ENCODE results near the gene SLC25A43. TPM values are rescaled to one million over a fixed set of nuclear protein-coding genes. Genes with fewer than 3 reads are reported as not detected.
"Not testable (repeated sequence)": the region's sequence is repeated elsewhere in the genome, so short reads cannot be mapped to it uniquely, and the experiment has no call there.

The SLC25A43 gene
- total RNA-seq, 1 donor from 2014 or later = 13.5 TPM

GRCh38 chrX:119423631-119424030 lies 24.5 kb downstream of the SLC25A43 start:
- no peaks in the 10 kb centered on the region for H3K4me1 ChIP-seq
- ATAC-seq (no peak), DNase-seq (no peak)
- H3K9me3 ChIP-seq = no peaks in the 10 kb centered on the region
- TF ChIP-seq, protein P1, sequence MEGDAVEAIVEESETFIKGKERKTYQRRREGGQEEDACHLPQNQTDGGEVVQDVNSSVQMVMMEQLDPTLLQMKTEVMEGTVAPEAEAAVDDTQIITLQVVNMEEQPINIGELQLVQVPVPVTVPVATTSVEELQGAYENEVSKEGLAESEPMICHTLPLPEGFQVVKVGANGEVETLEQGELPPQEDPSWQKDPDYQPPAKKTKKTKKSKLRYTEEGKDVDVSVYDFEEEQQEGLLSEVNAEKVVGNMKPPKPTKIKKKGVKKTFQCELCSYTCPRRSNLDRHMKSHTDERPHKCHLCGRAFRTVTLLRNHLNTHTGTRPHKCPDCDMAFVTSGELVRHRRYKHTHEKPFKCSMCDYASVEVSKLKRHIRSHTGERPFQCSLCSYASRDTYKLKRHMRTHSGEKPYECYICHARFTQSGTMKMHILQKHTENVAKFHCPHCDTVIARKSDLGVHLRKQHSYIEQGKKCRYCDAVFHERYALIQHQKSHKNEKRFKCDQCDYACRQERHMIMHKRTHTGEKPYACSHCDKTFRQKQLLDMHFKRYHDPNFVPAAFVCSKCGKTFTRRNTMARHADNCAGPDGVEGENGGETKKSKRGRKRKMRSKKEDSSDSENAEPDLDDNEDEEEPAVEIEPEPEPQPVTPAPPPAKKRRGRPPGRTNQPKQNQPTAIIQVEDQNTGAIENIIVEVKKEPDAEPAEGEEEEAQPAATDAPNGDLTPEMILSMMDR (IDR thresholded peaks at IDR 0.05) = no peak
- no peaks in the 10 kb centered on the region for H3K36me3 ChIP-seq
- no peak overlapping the region for H3K27ac ChIP-seq
- H3K4me3 ChIP-seq = no peak overlapping the region
- H3K27me3 ChIP-seq = no peaks in the 10 kb centered on the region
- intact Hi-C loops (cut with DNase I) = no loop called here

- H3K4me1 ChIP-seq = no peaks in the 10 kb centered on the region
- H3K9me3 ChIP-seq = no peaks in the 10 kb centered on the region
- H3K27me3 ChIP-seq = no peaks in the 10 kb centered on the region
- TF ChIP-seq, protein P1 (IDR thresholded peaks at IDR 0.05) = no peak
- intact Hi-C loops (cut with DNase I) = no loop called here
- no peak for DNase-seq
- no peaks in the 10 kb centered on the region for H3K36me3 ChIP-seq
- no peak overlapping the region for H3K4me3 ChIP-seq
- no peak for ATAC-seq
- H3K27ac ChIP-seq = no peak overlapping the region
These were observed 25.9 kb downstream of the SLC25A43 start for GRCh38 chrX:119424999-119425398.

DNA sequence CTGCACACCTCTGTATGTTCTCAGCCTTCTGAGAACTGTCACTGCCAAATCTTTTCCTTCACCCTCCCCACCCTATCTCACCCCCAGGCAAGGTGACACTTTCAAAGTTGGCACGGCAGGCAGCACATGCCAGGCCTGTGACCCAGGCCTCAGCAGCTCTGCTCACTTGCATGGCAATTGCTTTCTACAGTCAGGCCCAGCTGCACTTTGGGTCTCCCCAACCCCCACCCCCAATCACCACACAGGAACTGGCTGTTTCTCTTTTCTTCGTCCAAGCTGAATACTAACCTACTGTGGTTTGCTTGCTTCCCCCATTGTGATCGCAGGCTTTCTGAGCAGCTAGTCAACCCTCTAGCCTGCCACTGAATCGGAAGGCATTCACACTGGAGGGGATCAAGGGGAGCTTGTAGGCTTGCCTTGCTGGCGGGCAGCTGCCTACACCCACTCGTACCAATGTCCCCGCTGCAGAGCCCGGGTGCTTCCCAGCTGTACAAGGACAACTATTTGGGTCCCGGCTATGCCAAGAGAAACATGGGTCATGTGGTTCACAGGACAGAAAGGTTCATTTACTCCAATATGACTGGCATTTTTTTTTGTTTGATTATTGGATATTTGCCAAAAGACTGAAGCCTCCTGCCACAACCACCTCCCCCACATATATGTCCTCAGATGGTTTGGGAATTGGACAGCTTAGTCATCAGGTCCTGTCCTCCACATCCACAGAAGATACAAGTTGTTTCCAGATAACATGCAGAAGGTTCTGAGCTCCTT lies 28.1 kb downstream of the SLC25A43 start:
- DNase-seq = no peak
- no peak for ATAC-seq
- H3K36me3 ChIP-seq = no peaks in the 10 kb centered on the region

GRCh38 chrX:119427795-119428185 lies 28.7 kb downstream of the SLC25A43 start:
- no peak overlapping the region for H3K27ac ChIP-seq
- ATAC-seq (no peak), DNase-seq (no peak)
- TF ChIP-seq, protein P1 (IDR thresholded peaks at IDR 0.05) = no peak
- H3K4me3 ChIP-seq = no peak overlapping the region
- H3K27me3 ChIP-seq = no peaks in the 10 kb centered on the region
- H3K9me3 ChIP-seq = no peaks in the 10 kb centered on the region
- H3K4me1 ChIP-seq = no peaks in the 10 kb centered on the region
- H3K36me3 ChIP-seq = no peaks in the 10 kb centered on the region
- intact Hi-C loops (cut with DNase I) = no loop called here

More for the DNA sequence above, 28.1 kb downstream of the SLC25A43 start:
- H3K27me3 ChIP-seq = no peaks in the 10 kb centered on the region
- no peak overlapping the region for H3K27ac ChIP-seq
- intact Hi-C loops (cut with DNase I) = no loop called here
- no peaks in the 10 kb centered on the region for H3K4me1 ChIP-seq
- no peaks in the 10 kb centered on the region for H3K9me3 ChIP-seq
- TF ChIP-seq, protein P1 (IDR thresholded peaks at IDR 0.05) = no peak
- H3K4me3 ChIP-seq = no peak overlapping the region

DNA sequence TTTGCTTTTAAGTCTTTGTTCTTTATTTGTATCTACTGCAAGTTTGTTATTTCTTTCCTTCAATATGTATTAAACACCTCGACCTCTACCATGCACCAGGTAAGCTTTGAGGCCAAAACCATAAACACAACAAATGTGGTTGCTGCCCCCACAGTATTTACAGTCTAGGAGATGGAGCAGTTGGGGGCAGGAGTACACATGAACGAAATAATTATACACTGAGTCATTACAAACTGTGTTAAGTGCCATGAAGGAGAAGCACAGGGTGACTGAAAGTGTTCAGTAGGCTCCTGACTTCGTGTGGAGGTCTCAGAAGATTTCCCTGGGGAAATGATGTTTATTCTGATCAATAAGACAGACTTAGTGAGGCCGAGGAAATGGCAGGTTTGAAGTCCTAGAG lies 30.3 kb downstream of the SLC25A43 start:
- H3K4me3 ChIP-seq = no peak overlapping the region
- H3K27ac ChIP-seq = no peak overlapping the region
- intact Hi-C loops (cut with DNase I) = no loop called here
- H3K27me3 ChIP-seq = no peaks in the 10 kb centered on the region
- H3K36me3 ChIP-seq = no peaks in the 10 kb centered on the region
- TF ChIP-seq, protein P1 (IDR thresholded peaks at IDR 0.05) = no peak
- ATAC-seq (no peak), DNase-seq (no peak)
- H3K4me1 ChIP-seq = no peaks in the 10 kb centered on the region
- no peaks in the 10 kb centered on the region for H3K9me3 ChIP-seq

DNA sequence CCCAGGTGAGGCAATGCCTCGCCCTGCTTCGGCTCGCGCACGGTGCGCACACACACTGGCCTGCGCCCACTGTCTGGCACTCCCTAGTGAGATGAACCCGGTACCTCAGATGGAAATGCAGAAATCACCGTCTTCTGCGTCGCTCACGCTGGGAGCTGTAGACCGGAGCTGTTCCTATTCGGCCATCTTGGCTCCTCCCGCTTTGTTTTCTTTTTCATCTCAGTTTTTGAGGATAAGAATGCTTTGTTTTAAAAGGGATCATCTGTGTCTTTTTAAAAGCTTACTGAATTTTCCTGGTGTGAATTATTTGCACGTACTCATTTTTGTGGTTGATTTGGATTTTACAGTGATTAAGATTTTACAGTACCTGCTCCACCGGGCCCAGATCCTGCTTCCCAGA lies 42.2 kb downstream of the SLC25A43 start:
- H3K27ac ChIP-seq; H3K9me3 ChIP-seq; H3K4me1 ChIP-seq; intact Hi-C loops (cut with DNase I); H3K4me3 ChIP-seq; H3K36me3 ChIP-seq; H3K27me3 ChIP-seq; DNase-seq; ATAC-seq: not testable (repeated sequence)
